Adipocyte (in vitro differentiated cells): ENCODE results near the gene NTN1.

Source experiments
- DNase-seq: peaks from one replicate; pipeline ENCODE4 v3.0.0-alpha.2; 2015; ENCODE audit warnings: low read depth
- H3K27me3 ChIP-seq: replicated peaks from 2 replicates; pipeline ENCODE4 v1.7.0; 2013; ENCODE audit warnings: mild to moderate bottlenecking, low read length, moderate library complexity; ENCODE audit not compliant: control insufficient read depth, insufficient read depth
- H3K36me3 ChIP-seq: 2 replicates; pipeline ENCODE4 v1.7.0; 2013; ENCODE audit warnings: low read length, mild to moderate bottlenecking, moderate library complexity; ENCODE audit not compliant: control insufficient read depth, insufficient read depth, severe bottlenecking
- H3K4me1 ChIP-seq: 2 replicates; pipeline ENCODE4 v1.7.0; 2013; ENCODE audit warnings: mild to moderate bottlenecking, low read length, moderate library complexity; ENCODE audit not compliant: control insufficient read depth, insufficient read depth
- H3K4me3 ChIP-seq: 2 replicates; pipeline ENCODE4 v1.7.0; 2013; ENCODE audit warnings: mild to moderate bottlenecking, low read length, moderate library complexity
- H3K9ac ChIP-seq: 2 replicates; pipeline ENCODE4 v1.7.0; 2013; ENCODE audit warnings: mild to moderate bottlenecking, low read length, moderate library complexity
- H3K9me3 ChIP-seq: 2 replicates; pipeline ENCODE4 v1.7.0; 2013; ENCODE audit warnings: mild to moderate bottlenecking, low read length, moderate library complexity; ENCODE audit not compliant: control insufficient read depth

NTN1 gene

DNA sequence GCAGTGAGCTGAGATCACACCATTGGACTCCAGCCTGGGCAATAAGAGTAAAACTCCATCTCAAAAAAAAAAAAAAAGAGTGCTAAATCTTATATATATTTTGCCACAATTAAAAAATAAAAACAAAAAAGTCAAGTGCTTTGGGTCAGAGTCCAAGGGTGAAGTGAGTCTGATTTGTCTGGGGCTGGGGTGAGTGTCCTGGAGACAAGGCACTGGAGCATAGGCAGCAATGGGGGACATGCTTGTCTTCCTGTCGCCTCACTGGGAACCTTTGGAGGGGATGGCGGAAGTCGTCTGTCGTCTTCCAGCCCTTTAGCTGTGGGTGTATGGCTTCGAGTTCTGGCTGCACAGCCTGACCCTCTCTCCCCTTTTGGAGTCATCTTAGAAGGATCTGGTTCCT is 167.1 kb downstream of the NTN1 start:
- H3K9ac ChIP-seq, result no peak overlapping the region
- peaks cover 31% of the 10 kb centered on the region for H3K27me3 ChIP-seq
- no peaks in the 10 kb centered on the region for H3K4me1 ChIP-seq
- H3K4me3 ChIP-seq, result no peak overlapping the region
- no peak for DNase-seq
- H3K36me3 ChIP-seq, result no peaks in the 10 kb centered on the region
- no peaks in the 10 kb centered on the region for H3K9me3 ChIP-seq

- Histone ChIP-seq H3K27me3 (peaks cover 25% of the 10 kb centered on the region), H3K4me1 (no peaks in the 10 kb centered on the region), H3K36me3 (no peaks in the 10 kb centered on the region), H3K4me3 (no peak overlapping the region), H3K9me3 (no peaks in the 10 kb centered on the region), H3K9ac (no peak overlapping the region)
- DNase-seq, result no peak
These were observed 168.6 kb downstream of the NTN1 start for GRCh38 chr17:9189870-9190269.

DNA sequence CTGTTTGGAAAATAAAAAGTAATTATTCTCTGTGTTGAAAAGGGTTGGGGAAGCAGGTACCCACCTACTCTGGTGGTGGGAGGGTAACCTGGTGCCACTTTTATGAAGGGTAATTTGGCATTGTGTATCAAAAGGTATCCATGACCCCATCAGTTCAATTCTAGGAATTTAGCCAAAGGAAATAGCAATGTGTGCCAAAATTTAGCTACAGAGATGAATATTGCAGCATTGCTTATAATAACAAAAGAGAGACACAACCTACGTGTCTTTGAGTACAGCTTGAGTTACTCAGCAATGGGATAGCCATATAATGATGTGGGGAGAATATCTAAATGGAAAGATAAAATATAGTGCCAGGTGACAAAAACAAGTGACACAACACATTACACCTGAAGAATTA is 170.7 kb downstream of the NTN1 start:
- H3K27me3 ChIP-seq, result peaks cover 10% of the 10 kb centered on the region
- H3K36me3 ChIP-seq, result no peaks in the 10 kb centered on the region
- H3K4me3 ChIP-seq, result no peak overlapping the region
- H3K9ac ChIP-seq, result no peak overlapping the region
- H3K9me3 ChIP-seq, result no peaks in the 10 kb centered on the region
- H3K4me1 ChIP-seq, result no peaks in the 10 kb centered on the region
- peak; percentile 3 for DNase-seq

DNA sequence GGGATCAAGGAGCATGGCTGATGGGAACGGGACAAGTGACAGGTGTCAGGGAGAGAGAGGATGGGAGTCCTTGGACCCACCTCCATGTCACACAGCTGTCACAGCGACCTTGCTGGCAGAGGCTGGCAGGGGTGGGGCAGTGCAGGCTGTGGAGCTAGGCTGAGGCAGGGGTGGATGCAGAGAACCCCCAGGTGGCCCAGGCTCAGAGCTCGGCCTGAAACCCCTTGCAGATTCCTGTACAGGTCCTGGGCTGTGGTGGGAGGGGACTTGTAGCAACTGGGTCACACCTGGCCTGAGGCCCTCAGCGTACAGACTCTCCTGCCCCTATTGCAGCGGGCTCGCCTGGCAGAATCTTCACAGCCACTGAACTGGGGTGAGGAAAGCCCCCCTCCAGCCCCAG is 174.1 kb downstream of the NTN1 start:
- H3K9ac ChIP-seq, result no peak overlapping the region
- H3K36me3 ChIP-seq, result no peaks in the 10 kb centered on the region
- H3K4me1 ChIP-seq, result no peaks in the 10 kb centered on the region
- DNase-seq, result no peak
- peaks cover 17% of the 10 kb centered on the region for H3K27me3 ChIP-seq
- H3K4me3 ChIP-seq, result no peak overlapping the region
- H3K9me3 ChIP-seq, result no peaks in the 10 kb centered on the region

DNA sequence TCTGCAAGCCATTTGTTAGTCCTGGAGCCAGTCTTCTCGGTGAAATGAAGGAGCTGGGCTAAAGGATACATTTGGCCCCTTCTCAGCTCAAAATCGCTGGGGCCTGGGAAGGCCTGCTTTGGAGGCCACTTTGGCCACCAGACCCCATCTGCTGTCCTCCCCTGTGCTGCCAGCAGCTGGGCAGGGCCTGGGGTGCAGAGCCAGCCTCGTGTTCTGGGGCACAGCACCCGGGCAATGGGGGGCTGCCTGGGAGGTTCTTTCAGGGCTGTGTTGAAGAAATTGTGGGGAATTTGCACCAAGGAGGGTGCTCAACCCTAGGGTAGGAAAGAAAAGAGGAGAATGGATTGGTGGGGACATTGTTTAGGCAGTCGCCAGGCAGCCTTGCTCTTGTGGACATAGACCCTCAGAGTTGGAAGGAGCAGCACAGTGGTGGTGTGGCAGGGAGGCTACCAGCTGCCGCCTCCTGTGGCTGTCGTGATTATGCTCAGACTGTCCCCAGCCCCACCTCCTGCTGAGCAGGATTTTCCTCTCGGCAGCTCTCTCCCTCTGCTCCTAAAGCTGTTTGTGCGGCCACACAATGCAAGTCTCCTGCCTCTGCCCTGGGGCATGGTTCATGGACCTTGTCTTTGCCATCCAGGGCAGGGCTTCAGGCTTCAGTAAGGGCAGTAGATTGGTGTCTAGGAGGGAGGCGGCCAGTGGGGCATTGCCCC is 174.8 kb downstream of the NTN1 start:
- Histone ChIP-seq H3K9ac (no peak overlapping the region), H3K9me3 (no peaks in the 10 kb centered on the region), H3K4me1 (no peaks in the 10 kb centered on the region), H3K36me3 (no peaks in the 10 kb centered on the region), H3K27me3 (peaks cover 17% of the 10 kb centered on the region), H3K4me3 (no peak overlapping the region)
- DNase-seq, result no peak

DNA sequence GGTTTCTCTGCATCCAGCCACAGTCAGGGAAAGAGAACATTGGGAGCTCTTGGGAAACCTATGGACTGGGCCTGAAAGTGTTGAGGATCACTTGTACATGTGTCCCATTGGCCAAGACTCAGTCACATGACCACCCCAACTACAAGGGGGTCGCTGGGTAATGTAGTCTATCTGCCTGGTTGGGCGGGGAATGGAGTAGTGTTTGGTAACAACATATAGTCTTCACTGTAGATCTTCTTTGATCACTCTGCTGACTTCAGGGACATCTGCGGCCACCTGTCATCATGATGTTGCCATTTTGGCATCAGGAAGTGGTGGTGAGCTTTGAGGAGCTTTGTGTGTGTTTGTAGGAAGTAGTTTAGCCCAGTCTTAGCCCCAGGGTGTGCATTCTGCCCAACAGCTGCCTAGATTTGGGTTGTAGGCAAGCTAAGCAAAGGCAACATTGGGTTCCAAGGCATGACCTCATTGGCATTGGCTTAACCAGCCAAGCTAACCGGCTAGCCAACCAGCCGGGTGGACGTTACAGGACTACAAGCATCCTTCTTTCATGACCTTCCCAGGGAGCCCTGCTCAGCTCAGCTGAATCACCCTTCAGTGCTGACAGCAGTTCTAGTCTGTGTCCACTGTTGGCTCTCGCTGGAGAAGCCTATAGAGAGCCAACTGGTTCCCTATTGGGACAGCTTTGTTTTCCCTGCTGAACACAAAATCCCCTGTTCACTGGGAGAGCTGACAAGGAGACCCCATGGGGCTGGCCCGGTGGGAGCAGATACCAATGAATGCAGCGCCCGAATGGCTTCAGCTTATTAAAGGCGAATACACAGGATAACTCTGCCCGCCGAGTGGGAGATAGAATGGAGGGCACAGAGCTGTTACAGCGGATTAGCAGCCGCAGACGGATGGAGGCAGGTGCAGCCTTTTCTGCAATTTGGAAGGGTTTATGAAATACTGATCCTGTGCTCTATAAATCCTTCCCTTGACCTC is 178.6 kb downstream of the NTN1 start:
- H3K4me3 ChIP-seq, result no peak overlapping the region
- DNase-seq, result no peak
- H3K36me3 ChIP-seq, result no peaks in the 10 kb centered on the region
- no peaks in the 10 kb centered on the region for H3K9me3 ChIP-seq
- no peak overlapping the region for H3K9ac ChIP-seq
- H3K4me1 ChIP-seq, result no peaks in the 10 kb centered on the region
- H3K27me3 ChIP-seq, result peaks cover 16% of the 10 kb centered on the region

DNA sequence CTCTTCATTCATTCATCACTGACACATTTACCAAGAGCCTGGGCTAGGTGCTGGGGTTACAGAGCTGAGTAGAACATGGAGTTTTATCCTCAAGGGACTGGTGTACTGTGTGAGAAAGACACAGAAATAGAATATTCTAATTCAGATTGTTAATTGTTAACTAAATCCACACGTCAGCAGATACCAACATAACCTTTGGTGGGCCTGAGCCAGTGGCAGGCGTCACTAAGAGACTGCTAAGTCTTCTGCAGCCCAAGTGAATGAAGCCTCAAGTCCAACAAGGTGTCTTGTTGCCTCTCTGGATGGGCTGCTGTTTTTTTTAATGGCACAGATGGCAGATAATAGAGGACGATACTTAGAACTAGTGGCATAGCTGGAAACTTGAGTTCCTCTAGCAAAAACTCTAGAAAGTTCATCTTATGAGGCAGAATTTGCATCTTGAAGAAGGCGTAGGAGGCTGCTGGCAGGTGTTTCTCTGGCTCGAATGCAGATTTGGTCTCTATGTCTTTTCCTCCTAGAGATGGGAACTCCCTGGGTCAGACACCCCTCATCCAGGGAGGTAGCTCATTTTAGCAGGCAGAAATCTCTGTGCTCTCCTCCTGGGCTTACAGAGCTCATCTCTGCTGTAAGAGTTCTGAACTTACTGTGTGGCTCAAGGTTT is 179.5 kb downstream of the NTN1 start:
- peaks cover 25% of the 10 kb centered on the region for H3K27me3 ChIP-seq
- no peak for DNase-seq

DNA sequence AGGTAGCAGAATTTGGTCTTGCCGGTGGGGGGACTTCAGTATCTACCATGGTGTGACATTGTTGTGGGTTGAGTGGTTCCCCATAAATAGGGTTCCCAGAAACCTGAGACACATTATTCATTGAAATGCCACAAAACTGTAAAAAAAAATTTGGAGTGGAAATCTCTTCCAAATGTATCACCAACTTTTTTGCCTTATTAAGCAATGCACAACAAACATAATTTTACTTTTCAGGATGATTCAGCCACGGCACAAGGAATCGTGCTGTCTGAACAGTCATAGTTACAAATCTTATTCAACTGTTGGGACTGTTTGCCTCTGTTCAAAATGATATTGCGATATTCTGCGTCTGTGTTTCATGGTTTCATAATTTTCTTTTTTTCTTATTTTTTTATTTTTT is 181.2 kb downstream of the NTN1 start:
- Histone ChIP-seq H3K9ac (no peak overlapping the region), H3K9me3 (no peaks in the 10 kb centered on the region), H3K4me3 (no peak overlapping the region), H3K36me3 (no peaks in the 10 kb centered on the region), H3K27me3 (peaks cover 27% of the 10 kb centered on the region), H3K4me1 (peaks cover 7% of the 10 kb centered on the region)
- no peak for DNase-seq

More for the DNA sequence above, 179.5 kb downstream of the NTN1 start:
- H3K9ac ChIP-seq, result no peak overlapping the region
- no peak overlapping the region for H3K4me3 ChIP-seq
- no peaks in the 10 kb centered on the region for H3K36me3 ChIP-seq
- no peaks in the 10 kb centered on the region for H3K9me3 ChIP-seq
- H3K4me1 ChIP-seq, result no peaks in the 10 kb centered on the region

- no peaks in the 10 kb centered on the region for H3K9me3 ChIP-seq
- H3K9ac ChIP-seq, result no peak overlapping the region
- H3K4me3 ChIP-seq, result no peak overlapping the region
- H3K4me1 ChIP-seq, result peaks cover 7% of the 10 kb centered on the region
- H3K36me3 ChIP-seq, result no peaks in the 10 kb centered on the region
- DNase-seq, result no peak
- H3K27me3 ChIP-seq, result peaks cover 27% of the 10 kb centered on the region
These were observed 182.6 kb downstream of the NTN1 start for GRCh38 chr17:9203771-9204425.

- Histone ChIP-seq H3K36me3 (no peaks in the 10 kb centered on the region), H3K4me1 (peaks cover 7% of the 10 kb centered on the region), H3K9ac (no peak overlapping the region), H3K27me3 (peaks cover 36% of the 10 kb centered on the region), H3K9me3 (no peaks in the 10 kb centered on the region), H3K4me3 (no peak overlapping the region)
- no peak for DNase-seq
These were observed 183.5 kb downstream of the NTN1 start for GRCh38 chr17:9204637-9205329.
